HFFc6 (cell line): ENCODE measurements around the gene SESN1. TPM values are rescaled to one million over a fixed set of nuclear protein-coding genes. Genes with fewer than 3 reads are reported as not detected.

Experiments
- DNase-seq: peaks from one replicate; pipeline ENCODE4 v3.0.0-alpha.2; 2018
- H3K27ac Mint-ChIP-seq: 2 replicates; pipeline ENCODE4 v1.8.0; 2020; ENCODE audit warnings: mild to moderate bottlenecking, mixed read lengths
- H3K27me3 Mint-ChIP-seq: 2 replicates; pipeline ENCODE4 v1.8.0; 2021; ENCODE audit warnings: mild to moderate bottlenecking, moderate library complexity, mixed read lengths; ENCODE audit not compliant: insufficient read depth
- H3K36me3 Mint-ChIP-seq: 2 replicates; pipeline ENCODE4 v1.8.0; 2021; ENCODE audit warnings: low read depth, mixed read lengths
- H3K4me1 Mint-ChIP-seq: 2 replicates; pipeline ENCODE4 v1.8.0; 2020; ENCODE audit warnings: low read depth, mixed read lengths
- H3K4me3 Mint-ChIP-seq: 2 replicates; pipeline ENCODE4 v1.8.0; 2020; ENCODE audit warnings: mild to moderate bottlenecking, moderate library complexity, mixed read lengths
- H3K9me3 Mint-ChIP-seq: 2 replicates; pipeline ENCODE4 v1.8.0; 2020; ENCODE audit warnings: mild to moderate bottlenecking, mixed read lengths
- CTCF ChIP-seq: fragments of 200-600 bp; sonication (generic); IDR thresholded peaks from 2 replicates; pipeline ENCODE4 v1.5.0; 2021; ENCODE audit warnings: antibody characterized with exemption, mild to moderate bottlenecking
- total RNA-seq, 6 experiments: library from RNA; stranded (reverse); fragmentation: NEBNext Ultra II Directional; extraction: Animal tissue kit (Norgen Biotek cat#: 25700); gene quantifications; 2 replicates in 1 of 6; 3 replicates in 5 of 6; pipeline ENCODE4 v1.2.3, GENCODE V29; 2021

SESN1 gene
- total RNA-seq, 6 experiments from 2014 or later: 12.1 to 16.9 (median 13.7) TPM

DNA sequence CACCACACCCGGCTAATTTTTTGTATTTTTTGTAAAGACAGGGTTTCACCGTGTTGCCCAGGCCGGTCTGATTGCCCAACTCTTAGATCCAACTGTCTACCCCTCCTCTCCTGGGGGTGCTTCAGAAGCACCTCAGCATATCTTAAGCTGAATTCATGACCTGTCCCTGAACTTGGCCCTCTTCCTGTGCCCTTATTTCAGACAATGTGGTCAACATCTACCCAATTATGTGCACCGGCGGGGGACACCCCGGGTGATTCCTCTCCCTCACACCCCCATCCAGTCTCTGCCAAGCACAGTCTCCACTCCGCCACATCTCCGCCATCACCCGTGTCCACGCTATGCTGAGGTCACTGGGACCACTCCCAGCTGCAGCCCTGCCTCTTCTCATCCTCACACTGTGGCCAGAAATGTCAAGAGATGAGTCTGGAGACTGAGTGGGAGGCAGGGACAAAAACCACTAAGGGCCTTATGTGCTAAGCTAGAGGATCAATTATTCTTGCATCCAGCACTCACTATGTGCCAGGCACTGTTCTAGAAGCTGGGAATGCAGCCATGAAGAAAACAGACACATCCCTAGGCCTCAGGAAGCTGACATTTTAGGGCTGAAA, 134.6 kb downstream of the SESN1 start:
- H3K36me3 Mint-ChIP-seq: no peaks in the 10 kb centered on the region
- H3K4me1 Mint-ChIP-seq: peaks cover 25% of the 10 kb centered on the region
- DNase-seq: no peak
- H3K4me3 Mint-ChIP-seq: no peak overlapping the region
- no peaks in the 10 kb centered on the region for H3K9me3 Mint-ChIP-seq
- no peak overlapping the region for H3K27ac Mint-ChIP-seq
- TF ChIP-seq CTCF: no peak
- H3K27me3 Mint-ChIP-seq: peaks cover 7% of the 10 kb centered on the region

- no peaks in the 10 kb centered on the region for H3K36me3 Mint-ChIP-seq
- no peaks in the 10 kb centered on the region for H3K9me3 Mint-ChIP-seq
- H3K4me3 Mint-ChIP-seq: no peak overlapping the region
- no peak overlapping the region for H3K27ac Mint-ChIP-seq
- no peak for TF ChIP-seq CTCF
- no peak for DNase-seq
- peaks cover 25% of the 10 kb centered on the region for H3K4me1 Mint-ChIP-seq
- H3K27me3 Mint-ChIP-seq: peaks cover 7% of the 10 kb centered on the region
Observed at GRCh38 chr6:108958900-108959770, 135.5 kb downstream of the SESN1 start.

- Mint-ChIP-seq H3K36me3 (no peaks in the 10 kb centered on the region), H3K4me3 (no peak overlapping the region), H3K9me3 (no peaks in the 10 kb centered on the region), H3K27ac (no peak overlapping the region), H3K27me3 (peaks cover 7% of the 10 kb centered on the region), H3K4me1 (peaks cover 22% of the 10 kb centered on the region)
- no peak for TF ChIP-seq CTCF
- DNase-seq: no peak
Observed at GRCh38 chr6:108957221-108957620, 137.4 kb downstream of the SESN1 start.

DNA sequence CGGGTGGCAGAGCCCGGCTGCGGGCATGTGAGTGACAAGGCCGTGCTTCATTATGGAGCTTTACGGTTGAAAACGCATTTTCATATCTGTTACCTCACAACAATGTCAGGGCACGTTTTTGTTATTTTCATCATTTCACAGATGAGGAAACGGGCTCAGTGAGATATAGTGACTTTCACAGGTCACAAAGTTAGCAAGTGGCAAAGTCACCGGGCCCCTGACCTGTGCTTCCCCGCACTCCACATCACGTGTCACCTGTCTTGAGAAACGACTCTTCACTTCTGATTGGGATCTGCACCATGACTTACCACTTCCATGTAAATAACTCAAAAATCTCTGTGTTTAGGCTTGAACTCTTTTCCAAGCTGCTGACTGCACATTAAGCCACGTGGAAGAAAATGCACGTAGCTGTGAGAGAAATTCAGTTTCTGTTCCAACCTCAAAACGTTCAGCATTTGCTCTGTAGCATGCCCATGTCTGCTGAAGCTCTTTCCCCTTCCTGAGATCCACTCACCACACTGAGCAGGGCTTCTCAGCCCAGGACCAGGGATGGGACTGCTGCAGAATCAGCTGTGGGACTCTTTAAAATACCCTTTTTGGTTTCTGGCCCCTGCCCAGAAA, 139.2 kb downstream of the SESN1 start:
- Mint-ChIP-seq H3K4me3 (no peak overlapping the region), H3K4me1 (peaks cover 4% of the 10 kb centered on the region; the same call in 1 of the 2 replicates), H3K27me3 (peaks cover 3% of the 10 kb centered on the region), H3K36me3 (no peaks in the 10 kb centered on the region), H3K27ac (no peak overlapping the region), H3K9me3 (no peaks in the 10 kb centered on the region)
- DNase-seq: no peak
- no peak for TF ChIP-seq CTCF

GRCh38 chr6:108953681-108954080, 141.0 kb downstream of the SESN1 start:
- no peak for DNase-seq
- H3K4me3 Mint-ChIP-seq: no peak overlapping the region
- no peaks in the 10 kb centered on the region for H3K9me3 Mint-ChIP-seq
- H3K4me1 Mint-ChIP-seq: peaks cover 1% of the 10 kb centered on the region
- no peaks in the 10 kb centered on the region for H3K36me3 Mint-ChIP-seq
- no peak for TF ChIP-seq CTCF
- peaks cover 3% of the 10 kb centered on the region; the same call in 1 of the 2 replicates for H3K27me3 Mint-ChIP-seq
- no peak overlapping the region for H3K27ac Mint-ChIP-seq
